ENCODE measurements around the gene PAX4.

GRCh38 chr7:127581716-127582115 is 36.2 kb downstream of the PAX4 start:
- TF ChIP-seq POLR2AphosphoS5 (IDR thresholded peaks at IDR 0.05) (no peak), CTCF (IDR thresholded peaks at IDR 0.05) (no peak)
